HEK293 (cell line): ENCODE data around the gene PEX16.

ENCODE experiments used
- CTCF ChIA-PET: fragments of 350-600 bp; formaldehyde crosslinking; extraction: SDS; loops from one replicate; lab custom pipeline; 2021; ENCODE audit warnings: antibody characterized with exemption; lab: Yijun Ruan, JAX
- POLR2A ChIA-PET: fragments of 300-600 bp; formaldehyde crosslinking; extraction: SDS; loops from one replicate; lab custom pipeline; 2020; ENCODE audit warnings: antibody characterized with exemption, inconsistent platforms; lab: Yijun Ruan, JAX
- H3K27ac ChIP-seq: fragments of 200-500 bp; sonication (Bioruptor generic); 2 replicates; pipeline ENCODE4 v1.5.1; 2014; ENCODE audit warnings: low read depth, low read length, control low read depth, inconsistent platforms; ENCODE audit errors: extremely low read depth
- H3K36me3 ChIP-seq, 2 experiments: fragments of 200-500 bp in 1 of 2; sonication (Bioruptor generic) in 1 of 2; 1 replicate in 1 of 2; 2 replicates in 1 of 2; pipeline ENCODE4 v1.5.1; 2014 to 2017; ENCODE audit warnings: inconsistent platforms in 2 of 2, low read length in 2 of 2; ENCODE audit not compliant: control insufficient read depth in 2 of 2, insufficient read depth in 1 of 2
- H3K4me1 ChIP-seq: fragments of 200-500 bp; sonication (Bioruptor generic); 2 replicates; pipeline ENCODE4 v1.5.1; 2014; ENCODE audit warnings: mild to moderate bottlenecking, low read length, inconsistent platforms; ENCODE audit not compliant: control insufficient read depth, insufficient read depth
- H3K4me3 ChIP-seq: 2 replicates; pipeline ENCODE4 v1.5.1; 2011; ENCODE audit warnings: low read depth, mild to moderate bottlenecking, control low read depth, low read length, moderate library complexity
- H3K9me3 ChIP-seq: fragments of 200-500 bp; sonication (Bioruptor generic); 2 replicates; pipeline ENCODE4 v1.5.1; 2014; ENCODE audit warnings: low read depth, low read length, inconsistent platforms; ENCODE audit not compliant: control insufficient read depth, insufficient read depth
- PATZ1 ChIP-seq: fragments of 450-650 bp; formaldehyde crosslinking; IDR thresholded peaks from 2 replicates; pipeline ENCODE4 v1.5.1; 2016; ENCODE audit warnings: missing biosample characterization, missing genetic modification characterization
- PRDM10 ChIP-seq: fragments of 450-650 bp; formaldehyde crosslinking; IDR thresholded peaks from 2 replicates; pipeline ENCODE4 v1.5.1; 2016; ENCODE audit warnings: missing biosample characterization, missing genetic modification characterization
- PRDM2 ChIP-seq: fragments of 450-650 bp; formaldehyde crosslinking; IDR thresholded peaks from 2 replicates; pipeline ENCODE4 v1.5.1; 2016; ENCODE audit warnings: missing biosample characterization, missing genetic modification characterization, borderline replicate concordance
- PRDM6 ChIP-seq: fragments of 450-650 bp; formaldehyde crosslinking; IDR thresholded peaks from 2 replicates; pipeline ENCODE4 v1.5.1; 2017; ENCODE audit warnings: missing biosample characterization, missing genetic modification characterization
- REPIN1 ChIP-seq: fragments of 450-650 bp; formaldehyde crosslinking; IDR thresholded peaks from 2 replicates; pipeline ENCODE4 v1.5.1; 2017; ENCODE audit warnings: missing biosample characterization, missing genetic modification characterization, low read depth
- YY2 ChIP-seq: fragments of 450-650 bp; formaldehyde crosslinking; IDR thresholded peaks from 2 replicates; pipeline ENCODE4 v1.5.1; 2016; ENCODE audit warnings: missing biosample characterization, missing genetic modification characterization
- ZNF426 ChIP-seq: fragments of 450-650 bp; formaldehyde crosslinking; IDR thresholded peaks from 2 replicates; pipeline ENCODE4 v1.5.1; 2017; ENCODE audit warnings: missing biosample characterization, missing genetic modification characterization, mild to moderate bottlenecking, inconsistent platforms, moderate library complexity
- ZNF510 ChIP-seq: fragments of 450-650 bp; formaldehyde crosslinking; IDR thresholded peaks from 2 replicates; pipeline ENCODE4 v1.5.1; 2018; ENCODE audit warnings: mild to moderate bottlenecking, missing genetic modification characterization, missing biosample characterization; ENCODE audit not compliant: insufficient replicate concordance
- ZNF549 ChIP-seq: fragments of 450-650 bp; IDR thresholded peaks from 2 replicates; pipeline ENCODE4 v1.5.1; 2018; ENCODE audit warnings: missing biosample characterization, missing genetic modification characterization, mild to moderate bottlenecking, inconsistent platforms, moderate library complexity
- ZNF580 ChIP-seq: fragments of 450-650 bp; formaldehyde crosslinking; IDR thresholded peaks from 2 replicates; pipeline ENCODE4 v1.5.1; 2016; ENCODE audit warnings: missing biosample characterization, missing genetic modification characterization
- ZNF624 ChIP-seq: fragments of 450-650 bp; formaldehyde crosslinking; IDR thresholded peaks from 2 replicates; pipeline ENCODE4 v1.5.1; 2017; ENCODE audit warnings: missing biosample characterization, missing genetic modification characterization
- ZSCAN30 ChIP-seq: fragments of 450-650 bp; IDR thresholded peaks from 2 replicates; pipeline ENCODE4 v1.5.1; 2018; ENCODE audit warnings: missing biosample characterization, mild to moderate bottlenecking, missing genetic modification characterization, moderate library complexity

PEX16 gene

GRCh38 chr11:45964911-45965389, 47.3 kb upstream of the PEX16 start (continued):
- no peak for TF ChIP-seq PRDM10 (tag by site-specific recombination)
- 0 out of 2 replicates have a peak, but pooled peaks have one; percentile 46 for TF ChIP-seq ZSCAN30 (tag by site-specific recombination)
- no peak for TF ChIP-seq ZNF549
- TF ChIP-seq REPIN1: no peak

- no peaks in the 10 kb centered on the region for H3K4me1 ChIP-seq
- no peaks in the 10 kb centered on the region for H3K9me3 ChIP-seq
- POLR2A ChIA-PET: no interaction called here
- peaks cover 3 to 37% of the 10 kb centered on the region in 2 experiments; a peak in 2 of 3 replicates for H3K36me3 ChIP-seq
- no peak overlapping the region for H3K27ac ChIP-seq
- TF ChIP-seq ZNF624: no peak
- no peak for TF ChIP-seq ZNF580
- no peak for TF ChIP-seq ZSCAN30 (tag by site-specific recombination)
- TF ChIP-seq ZNF510 (tag by site-specific recombination): no peak
- TF ChIP-seq PATZ1 (tag by site-specific recombination): no peak
- TF ChIP-seq PRDM2: no peak
- TF ChIP-seq ZNF426 (tag by site-specific recombination): no peak
- no peak for TF ChIP-seq PRDM6 (tag by site-specific recombination)
- TF ChIP-seq YY2 (tag by site-specific recombination): no peak
- CTCF ChIA-PET: interaction anchor here (0.6 to 2.2 kb wide), 5 partner anchors 32 to 155 kb away, joined by 3 to 9 read pairs (median 4); no protein-coding TSS in a partner anchor
- H3K4me3 ChIP-seq: no peak overlapping the region
These were observed 44.1 kb upstream of the PEX16 start for GRCh38 chr11:45961751-45962240.
